ENCODE measurements around the gene ECI1. TPM values are rescaled to one million over a fixed set of nuclear protein-coding genes. Genes with fewer than 3 reads are reported as not detected.

ECI1 gene
- polyA plus RNA-seq, 6 donors from 2014 or later: 41.7 to 55.1 (median 48.6) TPM

DNA sequence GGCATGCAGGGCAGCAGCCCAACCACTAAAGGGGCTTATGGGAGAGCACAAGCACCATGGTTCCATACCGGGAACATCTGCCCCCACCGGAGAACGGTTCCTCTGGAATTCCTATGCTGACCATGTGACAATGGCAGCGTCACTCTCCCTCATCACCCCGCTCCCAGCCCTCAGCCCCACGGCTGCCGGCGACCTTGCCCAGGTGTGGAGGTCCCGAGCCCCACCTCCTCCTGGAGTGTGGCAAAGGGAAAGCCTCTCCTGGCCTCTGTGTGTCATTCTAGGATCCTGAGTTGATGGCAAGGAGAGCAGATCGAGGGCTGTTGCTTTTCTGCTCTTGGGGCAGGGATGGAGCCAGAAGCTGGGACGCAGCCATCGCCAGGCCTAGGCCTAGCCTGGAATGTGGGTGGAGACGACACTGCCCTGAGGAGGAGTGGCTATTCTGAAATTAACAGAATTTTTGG lies 34.4 kb upstream of the ECI1 start:
- no peak overlapping the region for H3K27ac Mint-ChIP-seq
- ATAC-seq (ENCODE audit: low read depth in 2 of 2): no peak

DNA sequence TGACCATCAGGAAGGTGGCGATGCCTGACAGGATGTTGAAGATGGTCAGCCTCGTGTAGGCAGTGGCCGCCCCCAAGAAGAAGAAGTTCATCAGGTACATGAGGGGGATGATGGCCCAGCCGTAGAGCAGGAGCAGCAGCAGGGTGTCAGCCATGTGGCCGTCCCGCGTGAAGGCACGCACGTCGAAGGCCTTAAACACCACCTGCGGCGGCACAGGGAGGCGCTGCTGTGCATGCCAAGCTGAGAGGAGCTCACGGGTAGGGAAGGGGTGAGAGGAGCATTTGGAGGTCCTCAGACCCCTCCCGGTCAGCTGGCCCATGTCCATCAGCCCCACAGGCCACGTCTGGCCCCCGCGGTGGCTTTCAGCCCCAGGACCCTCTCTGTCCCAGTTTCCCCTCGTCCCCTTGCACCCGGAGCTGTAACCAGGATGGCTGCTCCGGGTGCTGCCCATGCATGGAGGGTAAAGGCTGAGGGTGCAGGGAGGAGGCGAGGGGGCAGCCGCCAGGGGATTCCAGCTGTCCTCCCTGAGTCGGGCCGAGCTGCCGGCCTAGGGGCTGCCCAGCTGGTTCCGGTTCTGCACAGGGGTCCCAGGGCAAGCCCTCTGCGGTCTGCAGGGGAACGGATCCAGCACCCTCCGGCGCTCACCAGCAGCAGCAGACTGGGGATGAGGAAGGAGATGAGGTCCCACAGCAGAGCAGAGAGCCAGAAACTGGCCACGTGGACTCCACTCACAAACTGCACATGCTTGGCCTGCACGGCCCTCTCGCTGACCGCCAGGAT lies 33.6 kb upstream of the ECI1 start:
- Mint-ChIP-seq H3K27ac (no peak overlapping the region), H3K27me3 (peaks cover 0 to 7% (median 0%) of the 10 kb centered on the region in 3 donors), H3K36me3 (no peaks in the 10 kb centered on the region), H3K4me1 (no peaks in the 10 kb centered on the region), H3K9me3 (no peaks in the 10 kb centered on the region), H3K4me3 (no peak overlapping the region)
- DNase-seq: no peak
- no peak for ATAC-seq (ENCODE audit: low read depth in 2 of 2)

More for the DNA sequence above, 34.4 kb upstream of the ECI1 start:
- Mint-ChIP-seq H3K9me3 (no peaks in the 10 kb centered on the region), H3K4me3 (no peak overlapping the region), H3K4me1 (no peaks in the 10 kb centered on the region), H3K36me3 (no peaks in the 10 kb centered on the region), H3K27me3 (peaks cover 0 to 7% (median 0%) of the 10 kb centered on the region in 3 donors)
- no peak for DNase-seq

DNA sequence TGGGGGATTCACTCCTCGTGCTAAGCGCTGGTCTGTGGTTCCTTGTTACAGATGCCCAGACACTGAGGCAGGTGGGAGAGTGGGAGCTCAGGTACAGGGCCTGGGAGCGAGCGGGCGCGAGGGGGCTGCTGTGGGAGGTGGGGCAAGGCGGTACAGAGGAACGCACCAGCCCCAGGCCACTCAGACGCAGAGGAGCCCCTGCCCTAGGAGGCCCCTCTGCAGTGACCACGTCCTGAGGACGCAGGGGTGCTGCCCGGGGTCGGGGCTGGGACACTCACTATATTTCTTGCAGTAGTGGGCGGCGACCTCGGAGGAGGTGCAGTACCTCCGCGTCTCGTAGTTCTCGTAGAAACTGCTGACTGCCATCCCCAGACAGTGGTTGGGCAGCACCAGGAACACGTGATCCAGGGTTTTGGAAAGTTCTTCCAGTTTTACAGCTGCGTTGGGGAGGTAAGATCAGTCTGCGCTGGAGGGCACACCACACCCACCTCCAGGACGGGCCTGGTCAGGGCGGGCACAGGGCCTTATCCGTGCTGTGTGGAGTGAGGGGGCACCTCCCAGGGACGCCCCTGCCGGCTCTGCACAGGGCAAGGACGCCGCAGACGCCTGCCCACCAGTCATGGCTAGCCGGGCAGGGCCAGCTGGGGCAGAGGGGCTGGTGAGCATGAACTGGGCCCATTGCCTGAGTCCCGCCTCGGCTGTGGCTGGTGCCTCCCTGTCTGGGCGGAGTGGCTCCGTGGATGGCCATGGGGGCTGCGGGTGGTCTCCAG lies 32.8 kb upstream of the ECI1 start:
- Mint-ChIP-seq H3K4me3 (no peak overlapping the region), H3K4me1 (no peaks in the 10 kb centered on the region), H3K36me3 (no peaks in the 10 kb centered on the region), H3K27ac (no peak overlapping the region), H3K27me3 (peaks cover 0 to 7% (median 0%) of the 10 kb centered on the region in 3 donors), H3K9me3 (no peaks in the 10 kb centered on the region)
- ATAC-seq (ENCODE audit: low read depth in 2 of 2) (no peak), DNase-seq (no peak)

DNA sequence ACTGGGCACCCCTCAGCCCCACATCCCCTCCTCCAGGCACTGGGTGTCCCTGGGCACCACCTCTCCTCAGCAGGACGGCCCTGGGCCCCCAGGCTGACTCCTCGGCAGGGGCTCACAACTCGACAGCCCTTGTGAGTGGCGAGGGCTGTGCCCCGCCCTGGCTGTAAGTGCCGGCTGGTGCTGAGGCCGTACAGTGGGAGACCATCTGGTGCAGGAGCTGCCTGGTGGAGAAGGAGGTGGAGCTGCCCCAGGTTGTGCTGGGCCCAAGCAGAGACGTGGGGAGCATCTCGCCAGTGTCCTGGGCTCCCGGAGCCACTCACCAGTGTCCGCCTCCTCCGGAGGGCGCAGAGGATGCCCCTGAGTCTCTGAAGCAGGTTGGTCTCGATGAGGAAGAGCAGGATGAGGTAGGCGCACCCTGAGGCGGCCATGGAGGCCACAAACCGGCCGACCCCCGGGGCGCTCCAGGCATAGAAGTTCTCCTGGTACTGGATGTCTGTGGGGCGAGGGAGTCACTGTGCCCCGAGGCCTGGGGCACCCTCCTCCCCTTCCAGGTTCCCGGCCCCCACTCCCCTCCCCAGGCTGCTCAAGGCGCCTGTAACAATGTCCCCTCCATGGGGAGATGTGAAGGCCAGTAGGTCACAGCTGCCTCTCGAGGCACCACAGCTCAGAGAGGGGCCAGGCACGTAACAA lies 31.6 kb upstream of the ECI1 start:
- Mint-ChIP-seq H3K9me3 (no peaks in the 10 kb centered on the region), H3K27me3 (peaks cover 0 to 7% (median 0%) of the 10 kb centered on the region in 3 donors), H3K27ac (no peak overlapping the region), H3K36me3 (no peaks in the 10 kb centered on the region), H3K4me1 (no peaks in the 10 kb centered on the region), H3K4me3 (no peak overlapping the region)
- DNase-seq (no peak), ATAC-seq (ENCODE audit: low read depth in 2 of 2) (no peak)

DNA sequence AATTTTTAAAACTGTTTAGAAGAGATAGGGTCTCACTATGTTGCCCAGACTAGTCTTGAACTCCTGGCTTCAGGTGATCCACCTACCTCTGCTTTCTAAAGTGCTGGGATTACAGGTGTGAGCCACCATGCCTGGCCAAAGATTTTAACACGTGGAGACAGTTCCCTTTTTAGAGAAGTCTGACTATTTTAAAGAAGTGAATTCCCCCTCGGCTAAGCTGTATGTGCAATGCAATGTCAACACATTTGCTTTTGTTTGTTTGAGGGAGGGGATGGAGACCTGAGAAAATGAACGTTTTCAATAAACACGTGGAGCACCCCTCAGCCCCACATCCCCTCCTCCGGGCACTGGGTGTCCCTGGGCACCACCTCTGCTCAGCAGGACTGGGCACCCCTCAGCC lies 30.9 kb upstream of the ECI1 start:
- H3K36me3 Mint-ChIP-seq: no peaks in the 10 kb centered on the region
- no peaks in the 10 kb centered on the region for H3K9me3 Mint-ChIP-seq
- H3K27ac Mint-ChIP-seq: no peak overlapping the region
- ATAC-seq (ENCODE audit: low read depth in 2 of 2) (no peak), DNase-seq (no peak)
- H3K4me3 Mint-ChIP-seq: no peak overlapping the region
- H3K27me3 Mint-ChIP-seq: peaks cover 0 to 7% (median 0%) of the 10 kb centered on the region in 3 donors
- H3K4me1 Mint-ChIP-seq: no peaks in the 10 kb centered on the region

DNA sequence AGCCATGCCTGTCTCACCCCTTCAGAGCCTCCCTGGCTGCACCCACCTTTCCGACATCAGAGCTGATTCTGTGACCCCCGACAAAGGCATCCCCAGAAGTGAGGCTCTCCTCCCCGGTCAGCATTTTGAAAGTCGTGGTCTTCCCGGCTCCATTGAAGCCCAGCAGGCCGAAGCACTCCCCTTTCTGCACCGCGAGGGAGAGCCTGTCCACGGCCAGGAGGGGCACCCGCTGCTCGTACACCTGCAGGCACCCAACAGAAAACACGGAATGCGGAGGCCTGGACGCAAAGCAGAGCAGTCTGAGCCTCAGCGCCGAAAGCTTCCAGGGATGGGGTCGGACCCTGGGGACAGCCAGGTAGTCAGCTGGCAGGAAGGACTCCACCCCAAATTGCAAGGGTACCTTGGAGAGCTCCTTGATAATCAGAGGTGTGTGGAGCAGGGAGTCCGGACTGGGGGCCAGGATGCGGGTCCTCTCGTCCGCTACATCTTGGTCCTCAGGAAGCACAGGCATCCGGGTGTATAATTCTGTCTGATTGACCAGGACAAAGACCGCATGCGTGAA lies 29.7 kb upstream of the ECI1 start:
- DNase-seq (no peak), ATAC-seq (ENCODE audit: low read depth in 2 of 2) (no peak)
- peaks cover 0 to 7% (median 0%) of the 10 kb centered on the region in 3 donors for H3K27me3 Mint-ChIP-seq
- no peak overlapping the region for H3K4me3 Mint-ChIP-seq
- no peaks in the 10 kb centered on the region for H3K4me1 Mint-ChIP-seq
- no peaks in the 10 kb centered on the region for H3K9me3 Mint-ChIP-seq
- no peak overlapping the region for H3K27ac Mint-ChIP-seq
- H3K36me3 Mint-ChIP-seq: no peaks in the 10 kb centered on the region

DNA sequence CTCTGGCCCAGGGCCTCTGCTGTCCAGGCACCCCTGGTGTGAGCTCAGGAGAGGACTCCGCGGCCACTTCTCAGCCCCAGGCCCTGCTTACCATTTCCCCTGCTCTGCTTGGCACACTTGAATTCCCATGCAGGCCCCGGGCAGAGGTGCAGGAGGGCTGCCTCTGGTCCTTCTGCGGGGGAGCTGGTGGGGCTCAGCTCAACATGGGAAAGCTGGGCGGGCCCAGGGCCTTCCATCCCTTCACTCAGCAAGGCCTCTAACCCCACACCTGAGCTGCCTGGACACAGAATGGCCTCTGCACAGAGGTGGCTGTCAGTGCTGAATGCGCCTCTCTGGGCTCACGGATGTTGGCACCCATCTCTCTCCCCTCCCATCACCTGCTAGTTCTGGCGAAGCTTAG lies 29.1 kb upstream of the ECI1 start:
- Mint-ChIP-seq H3K27me3 (peaks cover 0 to 7% (median 0%) of the 10 kb centered on the region in 3 donors), H3K4me3 (peak overlapping the region in 1 of 8 donors; percentile 50), H3K36me3 (no peaks in the 10 kb centered on the region), H3K9me3 (no peaks in the 10 kb centered on the region), H3K27ac (no peak overlapping the region), H3K4me1 (no peaks in the 10 kb centered on the region)
- no peak for DNase-seq
- no peak for ATAC-seq (ENCODE audit: low read depth in 2 of 2)

DNA sequence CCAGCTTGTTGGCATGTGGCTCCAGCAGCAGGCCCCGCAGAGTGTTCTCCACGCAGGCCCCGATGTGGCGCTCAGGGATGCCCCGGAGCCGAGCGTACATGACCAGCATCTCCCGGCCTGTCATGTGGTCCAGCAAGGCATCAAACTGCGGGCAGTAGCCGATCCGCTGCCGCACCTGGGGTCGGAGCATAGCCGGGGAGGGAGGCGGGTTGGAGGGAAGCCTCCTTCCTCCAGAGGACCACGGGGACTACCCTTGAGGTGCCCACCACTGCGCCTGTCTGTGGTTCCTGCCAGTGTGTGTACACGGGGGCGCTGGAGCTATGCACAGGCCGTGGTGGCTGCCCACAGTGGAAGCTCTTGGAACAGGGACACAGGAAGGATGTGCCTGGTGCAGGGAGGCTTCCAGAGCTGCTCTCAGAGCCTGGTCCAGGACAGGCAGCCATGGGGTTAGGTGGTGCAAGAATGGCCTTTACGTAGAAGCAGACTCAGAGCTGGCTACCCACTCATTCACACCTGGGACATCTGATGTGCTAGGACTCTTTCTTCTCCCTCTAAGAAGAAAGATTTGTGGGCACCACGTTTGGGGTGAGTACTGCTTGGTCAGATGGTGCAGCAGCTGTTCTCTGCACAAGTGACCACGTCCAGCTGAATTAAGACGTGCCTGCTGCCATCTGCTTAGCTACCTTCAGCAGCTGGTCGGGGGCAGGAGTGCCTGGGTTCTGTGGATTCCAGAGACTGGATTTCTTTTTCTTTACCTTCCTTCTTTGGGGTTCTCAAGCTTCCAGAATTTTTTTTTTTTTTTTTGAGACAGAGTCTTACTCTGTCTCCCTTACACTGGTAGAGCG lies 27.8 kb upstream of the ECI1 start:
- no peaks in the 10 kb centered on the region for H3K36me3 Mint-ChIP-seq
- H3K4me3 Mint-ChIP-seq: no peak overlapping the region
- peaks cover 0 to 7% (median 0%) of the 10 kb centered on the region in 3 donors for H3K27me3 Mint-ChIP-seq
- no peaks in the 10 kb centered on the region for H3K4me1 Mint-ChIP-seq
- no peak for DNase-seq
- no peaks in the 10 kb centered on the region for H3K9me3 Mint-ChIP-seq
- no peak overlapping the region for H3K27ac Mint-ChIP-seq
- ATAC-seq (ENCODE audit: low read depth in 2 of 2): no peak

DNA sequence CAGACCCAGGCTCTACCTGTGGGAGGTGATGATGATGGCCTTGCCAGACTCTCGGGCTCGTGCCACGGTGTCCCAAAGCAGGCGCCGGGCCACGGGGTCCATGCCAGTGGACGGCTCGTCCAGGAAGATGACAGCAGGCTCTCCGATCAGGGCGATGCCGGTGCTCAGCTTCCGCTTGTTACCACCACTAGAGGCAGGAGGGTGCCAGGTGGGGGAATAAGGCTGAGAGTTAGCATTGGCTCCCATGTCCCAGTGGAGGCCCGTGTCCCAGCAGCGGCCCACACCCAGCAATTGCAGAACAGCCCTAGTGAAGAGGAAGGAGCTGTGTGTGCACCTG lies 26.9 kb upstream of the ECI1 start:
- no peaks in the 10 kb centered on the region for H3K9me3 Mint-ChIP-seq
- no peak overlapping the region for H3K27ac Mint-ChIP-seq
- H3K4me3 Mint-ChIP-seq: no peak overlapping the region
- no peaks in the 10 kb centered on the region for H3K4me1 Mint-ChIP-seq
- ATAC-seq (ENCODE audit: low read depth in 2 of 2): no peak
- no peak for DNase-seq
- H3K36me3 Mint-ChIP-seq: no peaks in the 10 kb centered on the region
- H3K27me3 Mint-ChIP-seq: no peaks in the 10 kb centered on the region

DNA sequence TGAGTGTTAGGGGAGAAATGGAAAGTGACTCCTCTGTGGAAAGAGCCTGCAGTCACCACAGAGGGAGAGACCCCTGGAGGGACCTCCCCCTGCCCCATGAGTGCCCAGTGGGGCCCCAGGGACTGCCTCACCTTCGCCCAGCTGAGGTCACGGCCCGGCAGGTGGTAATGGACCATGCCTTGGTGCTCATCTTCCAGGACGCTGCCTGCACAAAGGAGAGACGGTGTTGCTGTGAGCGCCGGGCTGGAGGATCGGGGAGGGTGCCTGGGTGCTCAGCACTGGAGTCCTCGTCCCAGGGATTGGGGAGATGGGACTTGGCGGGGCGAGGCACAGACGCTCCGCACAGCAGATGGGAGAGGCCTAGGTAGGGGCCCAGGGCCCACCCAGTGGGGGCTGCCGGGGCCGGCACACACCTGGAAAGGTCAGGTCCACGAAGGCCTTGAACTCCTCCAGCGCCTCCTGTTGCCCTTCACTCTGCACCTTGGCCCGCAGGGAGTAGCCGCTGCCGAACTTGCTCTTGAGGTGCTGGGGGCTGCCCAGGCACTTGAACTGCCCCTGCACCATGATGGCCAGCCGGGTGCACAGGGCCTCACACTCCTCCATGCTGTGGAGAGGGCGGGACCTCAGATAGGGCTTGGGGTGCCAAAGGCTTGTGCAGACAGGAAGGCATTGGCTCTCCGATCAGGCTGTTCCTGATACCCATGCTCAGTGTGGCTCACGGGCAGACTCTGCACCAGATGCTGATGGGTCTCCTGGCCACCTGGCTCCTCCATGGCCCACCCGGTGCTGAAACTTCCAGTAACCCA lies 26.3 kb upstream of the ECI1 start:
- H3K27ac Mint-ChIP-seq: peak overlapping the region in 1 of 6 donors; percentile 71
- no peaks in the 10 kb centered on the region for H3K27me3 Mint-ChIP-seq
- no peak for ATAC-seq (ENCODE audit: low read depth in 2 of 2)

DNA sequence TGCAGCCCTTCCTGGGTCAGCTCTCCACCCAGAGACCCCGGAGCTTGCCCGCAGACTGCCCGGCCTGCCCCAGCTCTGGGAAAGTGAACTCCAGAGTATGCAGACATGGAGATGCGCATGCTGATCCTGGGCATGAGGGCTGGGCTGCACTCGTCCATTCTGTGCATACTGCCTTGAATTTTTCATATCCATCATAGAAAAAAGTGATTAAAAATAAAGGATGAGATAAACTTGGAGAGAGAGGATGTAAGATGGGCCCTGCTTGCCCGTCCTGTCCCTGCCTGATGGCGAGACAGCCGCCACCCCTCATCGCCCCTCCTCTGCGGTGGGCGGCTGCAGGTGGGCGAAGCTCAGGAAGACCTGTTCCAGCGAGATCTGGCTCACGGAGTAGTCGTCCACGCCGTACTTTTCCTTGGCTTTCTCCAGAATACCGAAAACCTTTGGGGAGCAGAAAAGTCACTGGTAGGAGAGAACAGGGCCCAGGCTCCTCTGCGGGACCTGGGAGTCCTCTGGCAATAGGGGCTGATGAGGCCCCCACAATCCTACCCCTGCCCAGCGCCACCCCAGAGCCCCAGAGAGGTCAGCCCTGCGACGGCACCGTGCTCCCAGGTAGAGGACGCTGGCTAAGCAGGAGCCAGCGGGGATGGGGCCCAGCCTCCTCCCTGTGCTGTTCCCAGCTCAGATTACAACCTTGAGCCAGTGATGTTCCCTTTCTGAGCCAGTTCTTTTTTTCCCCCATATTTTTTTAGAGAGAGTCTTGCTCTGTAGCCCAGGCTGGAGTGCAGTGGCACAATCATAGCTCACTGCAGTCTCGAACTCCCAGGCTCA lies 25.2 kb upstream of the ECI1 start:
- no peaks in the 10 kb centered on the region for H3K36me3 Mint-ChIP-seq
- H3K4me1 Mint-ChIP-seq: peaks cover 0 to 2% (median 0%) of the 10 kb centered on the region in 3 donors
- no peak for DNase-seq
- H3K27ac Mint-ChIP-seq: peak overlapping the region in 1 of 6 donors; percentile 54
- no peak overlapping the region for H3K4me3 Mint-ChIP-seq
- H3K9me3 Mint-ChIP-seq: no peaks in the 10 kb centered on the region
- ATAC-seq (ENCODE audit: low read depth in 2 of 2): no peak
- H3K27me3 Mint-ChIP-seq: no peaks in the 10 kb centered on the region

More for the DNA sequence above, 26.3 kb upstream of the ECI1 start:
- Mint-ChIP-seq H3K4me1 (peaks cover 0 to 2% (median 0%) of the 10 kb centered on the region in 3 donors), H3K36me3 (no peaks in the 10 kb centered on the region), H3K4me3 (no peak overlapping the region), H3K9me3 (no peaks in the 10 kb centered on the region)
- no peak for DNase-seq
